H1 (cell line): ENCODE results near the gene R3HDM2.

ENCODE experiments used
- BCL11A ChIP-seq, 2 experiments: IDR thresholded peaks; one replicate each; pipeline ENCODE4 v1.6.1; 2011; ENCODE audit warnings: low read depth in 2 of 2, low read length in 2 of 2, mild to moderate bottlenecking in 2 of 2
- CTCF ChIP-seq, 3 experiments: IDR thresholded peaks; 1 replicate in 2 of 3; 2 replicates in 1 of 3; pipeline versions ENCODE4 v1.5.1 to v1.6.1; 2011; ENCODE audit warnings: low read length in 3 of 3, mild to moderate bottlenecking in 3 of 3, inconsistent platforms in 2 of 3, low read depth in 1 of 3, moderate library complexity in 1 of 3; ENCODE audit not compliant: insufficient read depth in 1 of 3; ENCODE audit errors: control extremely low read depth in 1 of 3
- EP300 ChIP-seq, 2 experiments: IDR thresholded peaks; 1 replicate in 1 of 2; 2 replicates in 1 of 2; pipeline ENCODE4 v1.6.1; 2011 to 2012; ENCODE audit warnings: low read depth in 2 of 2, low read length in 2 of 2, mild to moderate bottlenecking in 2 of 2, borderline replicate concordance in 1 of 2, inconsistent platforms in 1 of 2, moderate library complexity in 1 of 2
- EZH2 ChIP-seq: fragments of 200-600 bp; sonication (generic); IDR thresholded peaks from 2 replicates; pipeline ENCODE4 v1.7.1; 2012; ENCODE audit warnings: low read depth, mild to moderate bottlenecking, moderate library complexity, low read length, inconsistent platforms; ENCODE audit not compliant: severe bottlenecking
- KDM5A ChIP-seq: fragments of 200-600 bp; IDR thresholded peaks from 2 replicates; pipeline ENCODE4 v1.7.1; 2012; ENCODE audit warnings: mild to moderate bottlenecking, low read length, inconsistent platforms, mixed read lengths
- POLR2A ChIP-seq, 2 experiments: IDR thresholded peaks; 1 replicate in 1 of 2; 2 replicates in 1 of 2; pipeline ENCODE4 v1.6.1; 2011; ENCODE audit warnings: low read depth in 2 of 2, low read length in 2 of 2, mild to moderate bottlenecking in 2 of 2; ENCODE audit errors: control extremely low read depth in 1 of 2
- RAD21 ChIP-seq, 2 experiments: IDR thresholded peaks in 1 of 2; conservative IDR thresholded peaks in 1 of 2; 2 replicates each; pipeline ENCODE4 v1.6.1; 2011; ENCODE audit warnings: low read depth in 2 of 2, low read length in 2 of 2, improper control_type of control experiment in 1 of 2, inconsistent platforms in 1 of 2, mild to moderate bottlenecking in 1 of 2, moderate library complexity in 1 of 2
- RXRA ChIP-seq: IDR thresholded peaks from 2 replicates; pipeline ENCODE4 v1.6.1; 2011; ENCODE audit warnings: low read depth, mild to moderate bottlenecking, low read length, moderate library complexity; ENCODE audit not compliant: insufficient read depth
- SP1 ChIP-seq: IDR thresholded peaks from 2 replicates; pipeline ENCODE4 v1.6.1; 2011; ENCODE audit warnings: low read depth, low read length
- SRF ChIP-seq: IDR thresholded peaks from 2 replicates; pipeline ENCODE4 v1.6.1; 2011; ENCODE audit warnings: mild to moderate bottlenecking, low read depth, low read length, moderate library complexity
- TCF12 ChIP-seq: IDR thresholded peaks from 2 replicates; pipeline ENCODE4 v1.6.1; 2011; ENCODE audit warnings: low read depth, mild to moderate bottlenecking, low read length

- TF ChIP-seq CTCF (IDR thresholded peaks at IDR 0.05; ENCODE audit: control extremely low read depth in 1 of 3, insufficient read depth in 1 of 3, low read depth in 1 of 3, low read length in 3 of 3): no peak
- peak; percentile 66 for TF ChIP-seq SP1
- TF ChIP-seq KDM5A: no peak
- no peak for TF ChIP-seq SRF
- TF ChIP-seq BCL11A (IDR thresholded peaks at IDR 0.05; ENCODE audit: low read depth in 2 of 2, low read length in 2 of 2): no peak
- peak in 1 of 2 experiments; percentile 47; a peak in 1 of 3 replicates for TF ChIP-seq EP300 (IDR thresholded peaks at IDR 0.05; ENCODE audit: borderline replicate concordance in 1 of 2, low read depth in 2 of 2, low read length in 2 of 2)
- peak in 1 of 2 experiments; percentile 87; a peak in 2 of 3 replicates for TF ChIP-seq POLR2A (IDR thresholded peaks at IDR 0.05; ENCODE audit: control extremely low read depth in 1 of 2, low read depth in 2 of 2, low read length in 2 of 2)
- no peak for TF ChIP-seq TCF12
- no peak for TF ChIP-seq EZH2
- TF ChIP-seq RXRA: no peak
- TF ChIP-seq RAD21 (IDR thresholded peaks at IDR 0.05 in 1 of 2, conservative IDR thresholded peaks at IDR 0.05 in 1 of 2; ENCODE audit: low read depth in 2 of 2, low read length in 2 of 2): no peak
These were observed at the start of gene R3HDM2 for GRCh38 chr12:57430931-57431566.
